Neuronal stem cell (in vitro differentiated cells): Measurements from ENCODE around the gene MYADML2.

Experiments used
- DNase-seq: peaks from one replicate; pipeline ENCODE4 v3.0.0-alpha.2; 2013; ENCODE audit warnings: low spot score
- H2AFZ ChIP-seq: one replicate; pipeline ENCODE4 v1.6.1; 2013; ENCODE audit warnings: mild to moderate bottlenecking, low read length, inconsistent platforms
- H2AK5ac ChIP-seq: 2 replicates; pipeline ENCODE4 v1.6.1; 2013; ENCODE audit warnings: low read depth, mild to moderate bottlenecking, inconsistent platforms, low read length, moderate library complexity, mixed read lengths
- H2BK120ac ChIP-seq: 2 replicates; pipeline ENCODE4 v1.6.1; 2013; ENCODE audit warnings: low read depth, mild to moderate bottlenecking, inconsistent platforms, low read length, moderate library complexity, mixed read lengths
- H2BK12ac ChIP-seq: one replicate; pipeline ENCODE4 v1.6.1; 2013; ENCODE audit warnings: low read length, inconsistent platforms
- H2BK15ac ChIP-seq: 2 replicates; pipeline ENCODE4 v1.6.1; 2013; ENCODE audit warnings: mild to moderate bottlenecking, low read length, inconsistent platforms, mixed read lengths
- H2BK5ac ChIP-seq: one replicate; pipeline ENCODE4 v1.6.1; 2013; ENCODE audit warnings: inconsistent platforms, mild to moderate bottlenecking, low read length, moderate library complexity
- H3K14ac ChIP-seq: one replicate; pipeline ENCODE4 v1.6.1; 2013; ENCODE audit warnings: low read length, inconsistent platforms
- H3K18ac ChIP-seq: 2 replicates; pipeline ENCODE4 v1.6.1; 2013; ENCODE audit warnings: low read length, inconsistent platforms
- H3K23ac ChIP-seq: 2 replicates; pipeline ENCODE4 v1.6.1; 2013; ENCODE audit warnings: low read depth, mild to moderate bottlenecking, mixed read lengths, low read length, inconsistent platforms; ENCODE audit not compliant: poor library complexity
- H3K27ac ChIP-seq: replicated peaks from 3 replicates; pipeline ENCODE4 v1.5.1; 2013; ENCODE audit warnings: low read length, inconsistent platforms
- H3K27me3 ChIP-seq, 3 experiments: 2 replicates each; pipeline ENCODE4 v1.6.1; 2013; ENCODE audit warnings: low read length in 3 of 3, mild to moderate bottlenecking in 2 of 3, inconsistent platforms in 1 of 3, low read depth in 1 of 3, mixed read lengths in 1 of 3, moderate library complexity in 1 of 3; ENCODE audit not compliant: control insufficient read depth in 3 of 3, insufficient read depth in 3 of 3
- H3K36me3 ChIP-seq, 2 donors: replicated peaks in 1 of 2; 2 replicates each; pipeline ENCODE4 v1.6.1; 2013; ENCODE audit warnings: low read length in 2 of 2; ENCODE audit not compliant: control insufficient read depth in 2 of 2, insufficient read depth in 2 of 2
- H3K4ac ChIP-seq: 2 replicates; pipeline ENCODE4 v1.6.1; 2013; ENCODE audit warnings: inconsistent platforms, mild to moderate bottlenecking, low read length, moderate library complexity
- H3K4me1 ChIP-seq, 2 donors: 1 replicate in 1 of 2; 2 replicates in 1 of 2; pipeline ENCODE4 v1.6.1; 2013; ENCODE audit warnings: low read length in 2 of 2, low read depth in 1 of 2; ENCODE audit not compliant: control insufficient read depth in 2 of 2, insufficient read depth in 1 of 2
- H3K4me2 ChIP-seq: one replicate; pipeline ENCODE4 v1.6.1; 2013; ENCODE audit warnings: mild to moderate bottlenecking, low read length, inconsistent platforms; ENCODE audit not compliant: insufficient read depth, poor library complexity, severe bottlenecking
- H3K4me3 ChIP-seq, 2 donors: 2 replicates each; pipeline ENCODE4 v1.5.1; 2013; ENCODE audit warnings: low read length in 2 of 2, mild to moderate bottlenecking in 2 of 2, inconsistent platforms in 1 of 2, moderate library complexity in 1 of 2
- H3K79me1 ChIP-seq: one replicate; pipeline ENCODE4 v1.6.1; 2013; ENCODE audit warnings: low read depth, mild to moderate bottlenecking, inconsistent platforms, low read length, moderate library complexity
- H3K9ac ChIP-seq: one replicate; pipeline ENCODE4 v1.6.1; 2013; ENCODE audit warnings: mild to moderate bottlenecking, low read depth, low read length, inconsistent platforms; ENCODE audit not compliant: poor library complexity
- H3K9me3 ChIP-seq, 2 donors: replicated peaks in 1 of 2; 2 replicates each; pipeline versions ENCODE3 to v1.6.1; 2013; ENCODE audit warnings: low read length in 2 of 2, mild to moderate bottlenecking in 2 of 2, inconsistent platforms in 1 of 2, low read depth in 1 of 2, mixed read lengths in 1 of 2, moderate library complexity in 1 of 2; ENCODE audit not compliant: control insufficient read depth in 2 of 2, insufficient read depth in 1 of 2
- H4K8ac ChIP-seq: one replicate; pipeline ENCODE4 v1.6.1; 2013; ENCODE audit warnings: low read depth, mild to moderate bottlenecking, inconsistent platforms, low read length, moderate library complexity
- H4K91ac ChIP-seq: one replicate; pipeline ENCODE4 v1.6.1; 2013; ENCODE audit warnings: low read length, low read depth, mild to moderate bottlenecking, inconsistent platforms; ENCODE audit not compliant: poor library complexity
- WGBS, 2 donors: extraction: QIAGEN DNeasy Blood & Tissue Kit; methylation state at CpG; one replicate each; pipeline ENCODE4 v1.1.7; 2013; ENCODE audit warnings: missing lambda C conversion rate in 2 of 2, mixed read lengths in 1 of 2; ENCODE audit not compliant: insufficient read length in 2 of 2, insufficient replicate concordance in 1 of 2; ENCODE audit errors: extremely low coverage in 2 of 2; 5-methylcytosine and 5-hydroxymethylcytosine counted together

The MYADML2 gene

GRCh38 chr17:81900181-81900820 lies 46.7 kb downstream of the MYADML2 start:
- Histone ChIP-seq H3K27ac (no peak overlapping the region), H3K36me3 (peaks cover 36 to 80% of the 10 kb centered on the region in 2 donors), H4K8ac (no peak overlapping the region), H2BK120ac (no peak overlapping the region), H3K9me3 (no peaks in the 10 kb centered on the region), H2BK15ac (no peak overlapping the region), H2AFZ (no peak overlapping the region), H3K27me3 (peaks cover 0 to 25% (median 4%) of the 10 kb centered on the region in 3 experiments), H3K4me3 (no peak overlapping the region), H3K23ac (no peak overlapping the region), H2BK5ac (no peak overlapping the region), H3K18ac (no peak overlapping the region), H3K4me1 (peaks cover 0 to 5% of the 10 kb centered on the region in 2 donors), H3K79me1 (peaks cover 5% of the 10 kb centered on the region), H3K4ac (no peak overlapping the region), H4K91ac (no peak overlapping the region), H2AK5ac (no peak overlapping the region), H2BK12ac (no peak overlapping the region), H3K9ac (no peak overlapping the region), H3K4me2 (no peak overlapping the region), H3K14ac (no peak overlapping the region)
- WGBS, 2 donors: no CpG with 5 or more reads among the region's 18 CpGs
- no peak for DNase-seq

- Histone ChIP-seq H4K91ac (no peak overlapping the region), H4K8ac (no peak overlapping the region), H3K4me1 (peaks cover 0 to 5% of the 10 kb centered on the region in 2 donors), H2AK5ac (no peak overlapping the region), H3K27ac (no peak overlapping the region), H2BK120ac (no peak overlapping the region), H3K79me1 (peaks cover 5% of the 10 kb centered on the region), H3K4ac (no peak overlapping the region), H2BK5ac (peak overlapping the region; percentile 6), H2AFZ (no peak overlapping the region), H2BK12ac (no peak overlapping the region), H3K9me3 (no peaks in the 10 kb centered on the region), H3K4me2 (no peak overlapping the region), H3K14ac (no peak overlapping the region), H3K27me3 (peaks cover 0 to 25% (median 4%) of the 10 kb centered on the region in 3 experiments), H3K4me3 (peak overlapping the region in 1 of 2 donors; percentile 49), H3K36me3 (peaks cover 39 to 80% of the 10 kb centered on the region in 2 donors), H3K9ac (peak overlapping the region; percentile 63), H2BK15ac (no peak overlapping the region), H3K18ac (no peak overlapping the region), H3K23ac (peak overlapping the region; percentile 5)
- no peak for DNase-seq
- WGBS, 2 donors: no CpG with 5 or more reads among the region's 22 CpGs
Observed at GRCh38 chr17:81899514-81900166, 47.4 kb downstream of the MYADML2 start.

- Histone ChIP-seq H2AFZ (no peak overlapping the region), H2BK12ac (no peak overlapping the region), H3K79me1 (peaks cover 8% of the 10 kb centered on the region), H2BK15ac (no peak overlapping the region), H3K27ac (no peak overlapping the region), H3K36me3 (peaks cover 41 to 80% of the 10 kb centered on the region in 2 donors), H2AK5ac (no peak overlapping the region), H3K4ac (no peak overlapping the region), H3K18ac (no peak overlapping the region), H2BK120ac (no peak overlapping the region), H2BK5ac (peak overlapping the region; percentile 6), H3K4me2 (no peak overlapping the region), H4K91ac (no peak overlapping the region), H3K14ac (no peak overlapping the region), H3K9ac (no peak overlapping the region), H3K4me1 (peaks cover 0 to 5% of the 10 kb centered on the region in 2 donors), H3K9me3 (no peaks in the 10 kb centered on the region), H3K4me3 (no peak overlapping the region), H3K27me3 (peaks cover 0 to 25% (median 4%) of the 10 kb centered on the region in 3 experiments), H4K8ac (no peak overlapping the region), H3K23ac (no peak overlapping the region)
- no peak for DNase-seq
- no CpG with 5 or more reads among the region's 9 CpGs for WGBS, 2 donors
Observed at GRCh38 chr17:81898885-81899284, 48.1 kb downstream of the MYADML2 start.
